Adrenal gland (tissue), 12 donors: ENCODE data around the gene HRH4. TPM values are rescaled to one million over a fixed set of nuclear protein-coding genes. Genes with fewer than 3 reads are reported as not detected.

Experiments
- DNase-seq, 7 donors: peaks; one replicate each; pipeline ENCODE4 v3.0.0-alpha.2; 2019 to 2020
- H3K27ac ChIP-seq, 5 donors: fragments of 200-600 bp; sonication (generic) in 4 of 5; 1 replicate in 3 of 5; 2 replicates in 2 of 5; pipeline versions ENCODE4 v1.5.1 to v1.8.0; 2016 to 2020; ENCODE audit warnings: mild to moderate bottlenecking in 1 of 5
- H3K27me3 ChIP-seq: fragments of 200-600 bp; 2 replicates; pipeline ENCODE4 v1.8.0; 2021
- H3K36me3 ChIP-seq, 2 donors: fragments of 200-600 bp; replicated peaks in 1 of 2; 1 replicate in 1 of 2; 2 replicates in 1 of 2; pipeline versions ENCODE4 v1.5.1 to v1.8.0; 2018 to 2022
- H3K4me1 ChIP-seq, 2 donors: fragments of 200-600 bp; replicated peaks in 1 of 2; 1 replicate in 1 of 2; 2 replicates in 1 of 2; pipeline versions ENCODE4 v1.5.1 to v1.8.0; 2018 to 2021
- H3K4me3 ChIP-seq, 4 donors: fragments of 200-600 bp; sonication (generic) in 3 of 4; one replicate each; pipeline ENCODE4 v1.5.1; 2016 to 2018
- H3K9me3 ChIP-seq, 3 donors: fragments of 200-600 bp; sonication (generic) in 1 of 3; replicated peaks in 1 of 3; 1 replicate in 2 of 3; 2 replicates in 1 of 3; pipeline versions ENCODE4 v1.5.1 to v1.8.0; 2016 to 2021
- CTCF ChIP-seq, 6 experiments: fragments of 450-650 bp in 4 of 6; fragments of 200-600 bp in 2 of 6; sonication (generic) in 1 of 6; IDR thresholded peaks; 1 replicate in 5 of 6; 2 replicates in 1 of 6; pipeline versions ENCODE4 v1.5.1 to v1.8.0; 2016 to 2021; ENCODE audit warnings: antibody characterized with exemption in 6 of 6, mild to moderate bottlenecking in 2 of 6, moderate library complexity in 1 of 6
- POLR2A ChIP-seq, 2 donors: fragments of 450-650 bp; IDR thresholded peaks; one replicate each; pipeline ENCODE4 v1.6.1; 2017; ENCODE audit warnings: antibody characterized with exemption in 2 of 2, mild to moderate bottlenecking in 2 of 2, moderate library complexity in 1 of 2
- WGBS, 4 donors: extraction: QIAGEN DNeasy Blood & Tissue Kit in 2 of 4; methylation state at CpG; one replicate each; pipeline versions ENCODE4 v1.1.5 to v1.1.7; 2013 to 2017; 5-methylcytosine and 5-hydroxymethylcytosine counted together
- intact Hi-C, 2 donors: fragments of 100-400 bp; cut with DNase I; formaldehyde crosslinking; loops; one replicate each; pipeline versions ENCODE4 v1.14.1 to v1.15.0; 2022 to 2023
- polyA plus RNA-seq, 3 donors: library from polyadenylated mRNA; stranded (reverse); fragments of 200-250 nt in 2 of 3; fragments of 350-450 nt in 1 of 3; fragmentation: Illumina TruSeq in 1 of 3; extraction: RNeasy Lipid Tissue Mini Kit (QIAGEN cat#74804) in 1 of 3; gene quantifications; one replicate each; pipeline ENCODE4 v1.2.3, GENCODE V29; 2013 to 2014
- total RNA-seq, 9 donors: library from RNA; depleted of rRNA in 4 of 9; stranded (reverse); fragments of >200 nt in 4 of 9; fragments of 120-200 nt in 1 of 9; fragmentation: NEBNext Ultra II Directional in 1 of 9; extraction: Animal tissue kit (Norgen Biotek cat#: 25700) in 1 of 9; gene quantifications; one replicate each; pipeline versions ENCODE4 v1.1.0 to v1.2.4, GENCODE V29; 2013 to 2023
- donor health status: healthy with polysubstance abuse.
- donor health status: Bipolar disorder and iron deficiency.
- donor health status: DM: yes; HTN: yes; CAD: no.
- donor health status: DM: no; HTN: no; CAD: no.
- donor health status: DM: no; HTN: no; CAD: no.
- donor health status: DM: yes; HTN: yes; CAD: no.

Gene HRH4
- total and polyA plus RNA-seq, 12 donors, result 0.03 to 0.13 (median 0.06) TPM; not detected in 8

DNA sequence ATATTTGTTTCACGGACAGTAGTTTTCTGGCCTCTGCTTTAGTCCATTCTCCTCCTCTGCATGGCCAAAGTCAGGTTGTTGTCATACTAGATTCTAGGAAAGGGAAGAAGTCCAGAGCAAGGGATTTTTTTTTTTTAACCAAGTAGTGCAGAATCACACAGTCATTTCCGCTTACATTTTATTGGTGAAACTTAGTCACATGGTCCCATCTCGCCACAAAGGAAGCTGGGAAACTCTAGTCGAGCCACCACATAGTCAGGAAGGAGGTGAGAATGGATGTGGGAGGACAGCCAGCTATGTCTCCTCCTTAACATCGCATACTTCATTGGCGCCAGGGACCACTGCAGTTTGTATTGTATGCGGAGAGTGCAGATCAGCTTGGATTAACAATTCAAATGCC is 10.4 kb downstream of the HRH4 start:
- H3K4me3 ChIP-seq, result no peak overlapping the region
- no peak overlapping the region for H3K27ac ChIP-seq
- TF ChIP-seq CTCF (IDR thresholded peaks at IDR 0.05) (no peak), POLR2A (IDR thresholded peaks at IDR 0.05) (no peak)
- DNase-seq, result no peak
- H3K36me3 ChIP-seq, result no peaks in the 10 kb centered on the region
- H3K9me3 ChIP-seq, result no peaks in the 10 kb centered on the region
- intact Hi-C loops, result no loop called here
- no peaks in the 10 kb centered on the region for H3K4me1 ChIP-seq
- H3K27me3 ChIP-seq, result no peaks in the 10 kb centered on the region
- WGBS, 4 donors, result 86 to 93% (median 87%) methylated on average over 7 of the region's 7 CpGs

- 92 to 95% (median 93%) methylated on average over 5 of the region's 5 CpGs for WGBS, 4 donors
- H3K27ac ChIP-seq, result no peak overlapping the region
- no peaks in the 10 kb centered on the region for H3K36me3 ChIP-seq
- no peak overlapping the region for H3K4me3 ChIP-seq
- no peaks in the 10 kb centered on the region for H3K4me1 ChIP-seq
- no peak for DNase-seq
- intact Hi-C loops, result no loop called here
- H3K9me3 ChIP-seq, result no peaks in the 10 kb centered on the region
- TF ChIP-seq POLR2A (IDR thresholded peaks at IDR 0.05) (no peak), CTCF (IDR thresholded peaks at IDR 0.05) (no peak)
- H3K27me3 ChIP-seq, result no peaks in the 10 kb centered on the region
These were observed 12.2 kb downstream of the HRH4 start for GRCh38 chr18:24472591-24472990.

DNA sequence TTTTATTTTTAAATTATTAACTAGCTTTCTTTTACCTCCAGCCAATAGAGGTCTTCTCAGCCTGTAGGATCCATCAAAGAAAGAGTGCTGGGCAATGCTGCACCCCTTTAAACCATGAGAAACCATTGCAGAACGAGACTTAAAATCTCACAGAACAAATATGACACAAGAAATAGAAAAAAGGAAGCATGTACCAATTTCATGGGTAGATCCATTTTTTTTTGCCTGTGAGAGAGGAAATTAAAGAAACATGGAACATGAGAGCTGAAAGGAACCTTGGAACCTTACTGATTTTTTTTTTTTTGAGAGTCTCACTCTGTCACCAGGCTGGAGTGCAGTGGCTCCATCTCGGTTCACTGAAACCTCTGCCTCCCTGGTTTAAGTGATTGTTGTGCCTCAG is 14.0 kb downstream of the HRH4 start:
- Histone ChIP-seq H3K9me3 (no peaks in the 10 kb centered on the region), H3K27me3 (no peaks in the 10 kb centered on the region), H3K36me3 (no peaks in the 10 kb centered on the region), H3K4me3 (no peak overlapping the region), H3K27ac (no peak overlapping the region), H3K4me1 (no peaks in the 10 kb centered on the region)
- DNase-seq, result no peak
- WGBS, 4 donors, result 61 to 82% (median 79%) methylated on average over 2 of the region's 2 CpGs
- TF ChIP-seq POLR2A (IDR thresholded peaks at IDR 0.05) (no peak), CTCF (IDR thresholded peaks at IDR 0.05) (no peak)
- intact Hi-C loops, result no loop called here

DNA sequence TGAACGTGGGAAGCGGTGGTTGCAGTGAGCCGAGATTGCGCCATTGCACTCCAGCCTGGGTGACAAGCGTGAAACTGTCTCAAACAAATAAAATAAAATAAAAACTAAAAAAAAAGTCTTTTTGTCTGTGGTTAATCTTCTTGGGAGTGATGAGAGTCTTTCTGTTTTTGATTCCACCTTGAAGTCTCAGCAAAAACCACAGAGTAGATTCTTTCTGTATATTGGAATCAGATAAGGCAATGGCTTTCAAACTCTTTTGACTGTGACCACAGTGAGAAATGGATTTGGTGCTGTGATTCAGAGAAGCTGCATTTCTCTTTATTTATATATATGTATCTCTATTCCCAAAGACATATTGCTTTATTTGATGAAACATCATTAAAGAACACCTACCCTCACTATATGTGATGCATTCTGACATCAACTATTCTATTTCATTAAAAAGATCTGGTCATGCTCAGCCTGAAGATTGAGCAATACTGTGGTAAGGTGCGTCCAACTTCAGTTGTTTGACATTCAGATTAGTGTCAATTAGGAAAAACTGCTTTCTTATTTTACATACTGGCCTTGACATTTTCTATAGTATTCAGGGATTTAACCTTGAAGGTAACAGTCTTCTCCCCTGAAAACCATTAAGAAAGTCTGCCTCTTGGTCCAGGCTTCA is 15.6 kb downstream of the HRH4 start:
- no peaks in the 10 kb centered on the region for H3K9me3 ChIP-seq
- no peaks in the 10 kb centered on the region for H3K27me3 ChIP-seq
- H3K4me1 ChIP-seq, result no peaks in the 10 kb centered on the region
- no peaks in the 10 kb centered on the region for H3K36me3 ChIP-seq
- TF ChIP-seq CTCF (IDR thresholded peaks at IDR 0.05) (no peak), POLR2A (IDR thresholded peaks at IDR 0.05) (no peak)
- no peak overlapping the region for H3K4me3 ChIP-seq
- H3K27ac ChIP-seq, result no peak overlapping the region
- intact Hi-C loops, result no loop called here
- DNase-seq, result no peak
- 79 to 91% (median 81%) methylated on average over 6 of the region's 6 CpGs for WGBS, 4 donors
